GM21528 (cell line): ENCODE data around the gene METTL27.
"Not testable (repeated sequence)": the region's sequence is repeated elsewhere in the genome, so short reads cannot be mapped to it uniquely, and the experiment has no call there.

Experiments
- ATAC-seq: cut with Tn5 transposase; IDR thresholded peaks from one replicate; pipeline ENCODE4 v1.9.1; 2021; ENCODE audit warnings: mild to moderate bottlenecking, moderate library complexity; ENCODE audit not compliant: unreplicated experiment, low FRiP score

Gene METTL27

DNA sequence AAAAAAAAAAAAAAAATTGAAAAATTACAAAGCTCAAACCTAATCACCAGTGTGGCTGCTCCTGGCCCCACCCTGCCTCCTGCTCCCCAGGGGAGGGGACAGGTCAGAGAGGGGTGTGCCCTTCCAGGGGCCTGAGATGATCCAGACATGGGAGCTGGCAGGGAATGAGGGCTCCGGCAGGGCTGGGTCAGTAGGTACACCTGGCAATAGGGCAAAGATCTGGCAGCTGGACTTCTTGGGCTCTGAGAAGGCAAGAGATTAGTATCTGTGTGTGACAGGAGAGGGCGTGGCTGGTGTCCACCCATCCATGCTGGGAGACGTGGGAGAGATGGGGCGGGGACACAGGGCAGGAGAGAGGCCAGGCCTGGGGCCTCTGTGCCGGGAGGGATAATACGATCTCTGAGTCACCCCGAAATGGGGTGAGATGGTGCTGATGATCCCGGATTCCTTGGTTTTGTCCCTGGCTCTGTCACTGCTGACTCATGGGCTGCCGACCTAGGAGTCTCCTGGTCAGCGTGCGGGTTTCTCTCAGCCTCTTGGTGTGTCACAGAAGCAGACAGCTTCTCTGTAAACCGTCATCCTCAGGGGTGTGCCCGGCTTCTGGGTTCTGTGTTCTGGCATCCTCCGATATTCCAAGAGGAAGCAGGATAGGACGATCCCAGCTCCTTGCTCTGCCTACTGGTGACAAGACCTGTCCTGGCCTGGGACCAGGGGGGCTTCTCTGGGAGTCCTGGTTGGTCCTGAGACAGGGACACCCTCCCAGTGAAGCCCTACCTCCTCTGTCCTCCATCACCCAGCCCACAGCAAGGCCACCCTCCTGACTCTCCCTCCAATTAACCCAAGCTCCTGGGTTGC is 19.8 kb downstream of the METTL27 start:
- no peak for ATAC-seq

DNA sequence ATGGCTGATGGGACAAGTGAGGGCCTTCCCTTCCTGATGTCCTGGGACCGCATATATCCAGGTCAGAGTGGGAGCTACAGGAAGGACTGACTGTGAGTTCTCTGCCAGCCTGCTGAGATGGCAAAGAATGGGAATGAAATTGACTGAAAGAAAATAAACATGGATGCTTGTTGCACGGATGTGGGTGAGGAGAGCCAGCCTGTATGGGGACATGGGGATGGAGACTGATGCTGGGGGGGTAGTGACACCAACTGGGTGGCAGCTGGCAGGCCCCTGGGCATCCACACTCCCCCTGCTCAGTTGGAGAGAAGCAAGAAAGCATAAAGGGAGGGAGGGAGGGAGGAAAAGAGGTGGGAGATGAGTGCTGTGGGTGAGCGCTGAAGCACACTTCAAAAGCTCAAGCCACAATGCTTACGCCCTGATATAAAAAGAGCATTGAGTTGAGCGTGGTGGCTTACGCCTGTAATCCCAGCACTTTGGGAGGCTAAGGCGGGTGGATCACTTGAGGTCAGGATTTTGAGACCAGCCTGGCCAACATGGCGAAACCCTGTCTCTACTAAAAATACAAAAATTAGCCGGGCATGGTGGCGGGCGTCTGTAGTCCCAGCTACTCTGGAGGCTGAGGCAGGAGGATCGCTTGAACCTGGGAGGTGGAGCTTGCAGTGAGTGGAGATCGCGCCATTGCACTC is 20.6 kb downstream of the METTL27 start:
- not testable (repeated sequence) for ATAC-seq

DNA sequence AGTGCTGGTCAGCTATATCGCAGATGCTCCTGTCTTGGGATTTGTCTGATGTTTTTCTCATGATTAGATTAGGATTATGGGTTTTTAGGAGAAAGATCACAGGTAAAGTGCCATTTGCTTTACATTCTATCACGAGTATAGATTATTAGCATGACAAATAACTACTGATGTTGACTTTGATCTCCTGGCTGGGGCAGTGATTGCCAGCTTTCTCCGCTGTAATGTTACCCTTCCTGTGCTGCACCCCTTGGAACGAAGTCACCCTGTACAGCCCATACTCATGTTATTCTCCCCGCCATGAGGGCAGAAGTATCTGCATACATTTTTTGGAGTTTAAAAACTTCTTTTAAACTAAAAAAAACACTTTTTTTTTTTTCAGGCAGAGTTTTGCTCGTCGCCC is 22.3 kb downstream of the METTL27 start:
- no peak for ATAC-seq

DNA sequence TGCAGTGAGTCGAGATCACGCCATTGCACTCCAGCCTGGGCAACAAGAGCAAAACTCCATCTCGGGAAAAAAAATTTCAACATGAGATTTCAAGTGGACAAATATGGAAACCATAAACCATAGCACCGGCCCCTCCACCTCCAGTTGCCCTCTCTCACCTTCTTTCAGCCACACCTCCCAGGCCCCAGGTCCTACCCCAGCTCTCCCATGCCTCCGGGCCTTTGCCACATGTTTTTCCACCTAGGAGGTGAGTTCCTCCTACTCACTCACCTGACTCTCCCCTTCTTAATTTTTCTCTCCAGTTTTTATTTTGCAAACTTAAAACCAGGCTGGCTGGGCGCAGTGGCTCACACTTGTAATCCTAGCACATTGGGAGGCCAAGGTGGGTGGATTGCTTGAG is 25.2 kb downstream of the METTL27 start:
- no peak for ATAC-seq

DNA sequence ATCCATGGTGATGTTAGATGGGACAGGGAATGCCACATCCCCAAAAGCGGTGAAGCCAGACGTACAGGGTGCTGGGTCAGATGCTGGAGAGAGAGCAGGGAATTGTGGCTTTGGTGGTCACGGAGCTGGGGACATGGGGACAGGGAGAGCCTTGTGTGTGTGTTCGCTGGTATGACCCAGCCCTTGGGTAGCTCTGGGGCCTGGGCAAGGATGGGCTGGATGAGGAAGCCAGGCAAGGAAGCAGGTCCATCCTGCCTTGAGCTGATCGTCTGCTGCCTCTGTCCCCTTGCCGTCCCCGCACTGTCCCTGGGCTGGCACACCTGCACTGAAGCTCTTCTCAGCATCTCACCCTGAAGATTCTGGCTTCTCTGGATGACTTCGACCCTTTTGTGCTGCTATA is 26.9 kb downstream of the METTL27 start:
- no peak for ATAC-seq

DNA sequence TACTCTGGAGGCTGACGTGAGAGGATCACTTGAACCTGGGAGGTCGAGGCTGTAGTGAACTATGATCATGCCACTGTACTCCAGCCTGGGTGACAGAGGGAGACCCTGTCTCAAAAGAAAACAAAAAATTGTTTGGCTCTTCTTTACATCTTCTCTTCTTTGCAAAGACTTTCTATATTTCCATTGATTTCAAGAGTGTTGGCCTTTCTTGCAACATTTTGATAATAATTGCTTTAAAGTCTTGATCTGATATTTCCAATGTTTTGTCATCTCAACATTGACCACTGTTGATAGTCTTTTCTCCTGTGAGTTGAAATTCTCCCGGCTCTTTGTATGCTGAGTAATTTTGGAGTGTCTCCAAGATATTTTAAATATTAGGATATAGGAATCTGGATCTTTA is 29.3 kb downstream of the METTL27 start:
- no peak for ATAC-seq

DNA sequence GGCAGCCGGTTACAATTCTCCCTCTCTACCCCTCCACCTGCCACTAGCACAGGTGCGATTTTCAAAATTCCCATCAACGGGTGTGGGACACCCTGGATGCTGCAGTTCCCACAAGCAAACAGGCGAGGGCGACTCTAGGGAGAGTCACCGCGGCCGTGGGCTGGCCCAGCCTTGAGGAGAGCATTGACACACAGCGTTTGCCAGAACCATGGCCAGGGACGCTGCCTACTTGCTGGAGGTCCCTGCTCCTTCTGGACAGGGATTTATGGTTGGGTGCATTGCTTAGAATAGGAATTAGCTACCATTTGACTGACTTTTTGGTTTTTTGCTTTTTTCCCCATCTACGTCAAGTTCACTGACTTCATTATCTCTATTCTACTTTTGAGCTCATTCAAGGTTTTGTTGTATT is 30.6 kb downstream of the METTL27 start:
- no peak for ATAC-seq

DNA sequence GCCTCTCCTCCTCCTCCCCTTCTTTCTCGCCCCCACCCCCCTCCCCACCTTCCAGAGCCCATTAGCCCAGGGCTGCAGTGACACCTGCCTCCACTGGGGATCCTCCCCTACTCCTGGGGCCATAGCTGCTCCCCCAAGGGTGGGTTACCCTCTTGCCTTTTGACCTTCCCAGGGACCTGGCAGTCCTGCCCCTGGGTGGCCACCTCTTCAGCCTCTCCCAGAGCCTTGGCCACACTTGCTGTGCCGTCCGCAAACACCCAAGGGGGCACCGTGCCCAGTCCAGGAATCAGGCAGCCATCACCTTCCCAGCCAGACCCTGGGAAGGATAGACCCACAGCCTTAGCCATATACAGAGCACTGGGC is 31.3 kb downstream of the METTL27 start:
- no peak for ATAC-seq

DNA sequence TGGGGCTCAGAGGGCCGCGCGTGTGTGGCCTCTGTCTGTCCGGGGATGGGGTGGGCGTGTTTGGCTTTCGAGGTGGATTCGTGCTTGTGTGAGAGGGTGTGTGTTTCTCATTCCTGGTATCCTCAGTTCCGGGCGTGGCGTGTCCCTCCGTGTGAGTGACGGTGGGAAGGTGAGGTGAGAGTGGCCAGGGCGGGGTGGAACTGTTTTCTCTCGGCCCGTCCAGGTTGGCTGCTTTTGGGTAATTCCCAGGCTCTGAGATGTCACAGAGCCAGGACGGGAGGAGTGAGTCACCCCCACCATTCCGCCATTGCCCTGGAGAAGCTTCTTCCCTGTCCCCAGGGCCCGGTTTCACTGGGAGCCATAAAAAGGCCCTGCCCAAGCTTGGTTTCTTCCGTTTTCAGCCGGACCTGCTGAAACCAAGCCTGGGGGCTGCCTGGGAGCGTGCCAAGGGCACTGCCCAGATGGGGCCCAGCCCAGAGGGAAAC is 32.8 kb downstream of the METTL27 start:
- ATAC-seq: no peak

DNA sequence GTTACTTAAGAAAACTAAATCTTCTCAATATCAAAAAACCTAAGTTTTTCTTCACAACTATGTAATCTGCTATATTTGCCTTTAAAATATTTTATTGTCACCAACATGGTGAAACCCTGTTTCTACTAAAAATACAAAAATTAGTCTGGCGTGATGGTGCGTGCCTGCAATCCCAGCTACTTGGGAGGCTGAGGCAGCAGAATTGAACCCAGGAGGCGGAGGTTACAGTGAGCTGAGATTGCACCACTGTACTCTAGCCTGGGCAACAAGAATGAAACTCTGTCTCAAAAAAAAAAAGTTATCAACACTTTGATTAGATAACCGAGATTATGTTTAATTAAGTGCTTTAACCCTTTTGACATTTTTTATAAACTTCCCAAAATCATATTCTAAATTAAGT is 39.9 kb downstream of the METTL27 start:
- no peak for ATAC-seq

DNA sequence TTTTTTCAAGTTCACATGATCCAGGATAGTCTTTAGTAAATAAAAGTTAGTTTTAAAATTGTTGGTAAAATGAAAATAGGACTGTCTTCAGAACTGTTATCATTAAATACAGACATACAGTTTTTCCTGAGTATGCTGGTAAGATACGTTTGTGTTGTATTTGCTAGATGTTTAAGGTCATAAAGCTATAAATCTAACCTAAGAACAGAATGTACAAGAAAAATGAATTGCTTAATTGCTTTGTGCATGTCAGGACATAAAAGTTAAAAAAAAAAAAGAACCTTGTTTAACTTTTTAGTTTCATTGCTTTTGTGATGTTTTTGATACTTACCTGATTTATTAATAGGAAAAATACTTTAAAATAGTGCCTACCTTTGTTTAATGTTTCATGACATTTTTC is 40.7 kb downstream of the METTL27 start:
- ATAC-seq: no peak

DNA sequence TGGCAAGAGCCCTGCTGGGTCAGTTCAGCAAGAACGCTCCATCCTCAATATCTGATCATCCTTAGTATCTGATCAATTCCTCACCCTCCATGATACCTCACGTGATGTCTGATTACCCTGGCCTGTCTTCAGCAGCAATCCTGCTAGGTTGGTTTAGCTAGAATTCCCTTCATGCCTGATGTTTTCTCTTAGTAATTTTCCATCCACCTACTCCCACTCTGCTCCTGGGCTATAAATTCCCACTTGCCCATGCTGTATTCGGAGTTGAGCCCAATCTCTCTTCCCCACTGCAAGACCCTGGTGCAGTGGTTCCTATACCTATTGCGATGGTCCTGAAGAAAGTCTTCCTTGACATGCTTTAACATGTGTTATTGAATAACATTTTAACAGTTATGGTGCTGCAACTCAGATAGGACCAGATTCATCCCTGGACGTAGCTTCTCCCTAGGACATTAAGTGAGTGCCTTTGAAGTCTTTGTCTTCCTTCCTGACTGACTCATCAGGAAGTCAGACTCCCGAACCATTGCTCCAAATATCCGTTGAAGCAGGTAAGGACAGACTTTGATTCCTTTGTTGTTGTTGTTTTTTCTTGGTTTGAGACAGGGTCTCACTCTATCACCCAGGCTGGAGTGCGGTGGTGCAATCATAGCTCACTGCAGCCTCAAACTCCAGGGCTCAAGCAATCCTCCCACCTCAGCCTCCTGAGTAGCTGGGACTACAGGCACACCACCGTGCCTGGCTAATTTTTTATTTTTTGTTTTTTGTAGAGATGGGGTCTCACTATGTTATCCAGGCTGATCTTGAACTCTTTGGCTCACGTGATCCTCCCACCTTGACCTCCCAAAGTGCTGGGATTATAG is 42.8 kb downstream of the METTL27 start:
- ATAC-seq: no peak

DNA sequence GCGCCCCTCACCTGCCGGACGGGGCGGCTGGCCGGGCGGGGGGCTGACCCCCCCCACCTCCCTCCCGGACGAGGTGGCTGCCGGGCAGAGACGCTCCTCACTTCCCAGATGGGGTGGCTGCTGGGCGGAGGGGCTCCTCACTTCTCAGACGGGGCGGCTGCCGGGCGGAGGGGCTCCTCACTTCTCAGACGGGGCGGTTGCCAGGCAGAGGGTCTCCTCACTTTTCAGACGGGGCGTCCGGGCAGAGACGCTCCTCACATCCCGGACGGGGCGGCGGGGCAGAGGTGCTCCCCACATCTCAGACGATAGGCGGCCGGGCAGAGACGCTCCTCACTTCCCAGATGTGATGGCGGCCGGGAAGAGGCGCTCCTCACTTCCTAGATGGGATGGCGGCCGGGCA is 45.1 kb downstream of the METTL27 start:
- ATAC-seq: not testable (repeated sequence)

DNA sequence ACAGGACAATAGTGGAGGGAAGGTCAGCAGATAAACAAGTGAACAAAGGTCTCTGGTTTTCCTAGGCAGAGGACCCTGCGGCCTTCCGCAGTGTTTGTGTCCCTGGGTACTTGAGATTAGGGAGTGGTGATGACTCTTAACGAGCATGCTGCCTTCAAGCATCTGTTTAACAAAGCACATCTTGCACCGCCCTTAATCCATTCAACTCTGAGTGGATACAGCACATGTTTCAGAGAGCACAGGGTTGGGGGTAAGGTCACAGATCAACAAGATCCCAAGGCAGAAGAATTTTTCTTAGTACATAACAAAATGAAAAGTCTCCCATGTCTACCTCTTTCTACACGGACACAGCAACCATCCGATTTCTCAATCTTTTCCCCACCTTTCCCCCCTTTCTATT is 45.7 kb downstream of the METTL27 start:
- not testable (repeated sequence) for ATAC-seq

DNA sequence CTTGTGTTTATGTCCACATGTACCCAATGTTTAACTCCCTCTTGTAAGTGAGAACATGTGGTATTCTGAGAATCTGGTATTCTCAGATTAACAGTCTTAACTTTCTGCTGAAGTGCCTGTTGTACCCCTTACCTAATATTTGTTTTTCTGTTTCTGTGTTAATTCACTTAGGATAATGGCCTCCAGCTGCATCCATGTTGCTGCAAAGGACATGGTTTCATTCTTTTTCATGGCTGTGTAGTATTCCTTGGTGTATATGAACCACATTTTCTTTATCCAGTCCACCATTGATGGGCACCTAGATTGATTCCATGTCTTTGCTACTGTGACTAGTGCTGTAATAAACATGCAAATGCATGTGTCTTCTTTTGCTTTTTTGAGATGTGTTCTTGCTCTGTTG is 47.1 kb downstream of the METTL27 start:
- not testable (repeated sequence) for ATAC-seq

DNA sequence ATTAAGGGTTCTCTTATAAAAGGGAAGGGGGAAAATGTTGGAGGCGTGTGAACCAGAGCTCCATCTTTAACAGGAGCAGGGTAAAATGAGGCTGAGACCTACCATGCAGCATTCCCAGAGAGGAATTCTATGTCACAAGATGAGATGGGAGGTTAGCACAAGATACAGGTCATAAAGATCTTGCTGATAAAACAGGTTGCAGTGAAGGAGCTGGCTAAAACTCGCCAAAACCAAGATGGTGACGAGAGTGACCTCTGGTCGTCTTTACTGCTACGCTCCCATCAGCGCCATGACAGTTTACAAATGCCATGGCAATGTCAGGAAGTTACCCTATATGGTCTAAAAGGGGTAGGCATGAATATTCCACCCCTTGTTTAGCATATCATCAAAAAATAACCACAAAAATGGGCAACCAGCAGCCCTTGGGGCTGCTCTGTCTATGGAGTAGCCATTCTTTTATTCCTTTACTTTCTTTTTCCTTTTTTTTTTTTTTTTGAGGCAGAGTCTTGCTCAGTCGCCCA is 51.1 kb downstream of the METTL27 start:
- ATAC-seq: not testable (repeated sequence)

DNA sequence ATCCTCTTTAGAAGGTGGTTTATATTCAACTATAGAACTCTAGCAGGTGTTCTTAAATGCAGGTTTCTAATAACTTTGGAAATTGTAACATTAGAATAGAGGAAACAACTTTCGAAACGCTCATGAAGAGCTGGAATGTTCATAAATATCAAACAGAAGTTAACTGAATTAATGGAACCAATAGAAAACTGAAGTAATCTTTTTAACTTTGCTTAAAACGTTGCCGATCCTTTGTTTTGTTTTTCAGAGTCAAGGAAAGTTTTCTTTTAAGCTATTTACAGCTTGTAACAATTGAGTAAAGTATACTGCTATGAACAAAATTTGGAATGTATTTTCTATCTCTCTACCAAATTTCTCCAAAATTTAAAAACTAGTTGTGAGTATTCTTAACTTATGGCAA is 53.3 kb downstream of the METTL27 start:
- ATAC-seq: no peak

DNA sequence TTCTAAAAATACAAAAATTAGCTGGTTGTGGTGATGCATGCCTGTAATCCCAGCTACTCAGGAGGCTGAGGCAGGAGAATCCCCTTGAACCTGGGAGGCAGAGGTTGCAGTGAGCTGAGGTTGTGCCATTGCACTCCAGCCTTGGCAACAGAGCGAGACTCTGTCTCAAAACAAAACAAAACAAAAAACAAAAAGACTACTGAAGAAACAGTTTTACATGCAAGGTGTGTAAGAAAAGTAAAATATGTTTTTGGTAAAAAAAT is 54.6 kb downstream of the METTL27 start:
- not testable (repeated sequence) for ATAC-seq

DNA sequence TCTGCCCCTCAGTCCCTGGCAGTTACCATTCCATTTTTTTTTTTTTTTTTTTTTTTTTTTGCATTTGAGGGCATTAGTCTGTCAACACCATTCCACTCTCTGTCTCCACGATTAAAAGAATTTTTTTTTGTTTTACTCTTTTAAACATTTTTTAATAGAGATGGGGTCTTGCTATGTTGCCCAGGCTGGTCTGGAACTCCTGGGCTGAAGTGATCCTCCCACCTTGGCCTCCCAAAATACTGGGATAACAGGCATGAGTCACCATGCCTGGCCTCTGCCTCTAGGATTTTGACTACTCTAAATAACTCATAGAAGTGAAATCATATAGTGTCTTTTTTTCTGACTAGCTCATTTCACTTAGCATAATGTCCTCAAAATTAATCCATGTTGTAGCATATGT is 55.7 kb downstream of the METTL27 start:
- no peak for ATAC-seq
